SK-N-SH (cell line): Measurements from ENCODE around the gene TIMM8B. TPM values are rescaled to one million over a fixed set of nuclear protein-coding genes. Genes with fewer than 3 reads are reported as not detected.

Source experiments
- CTCF ChIA-PET: fragments of 300-600, 350-600 bp; formaldehyde crosslinking; extraction: SDS; loops from one replicate; lab custom pipeline; 2021; lab: Yijun Ruan, JAX
- POLR2A ChIA-PET: fragments of 350-600 bp; sonication (Branson Sonifier 250); formaldehyde crosslinking; extraction: SDS; loops from one replicate; lab custom pipeline; 2020; ENCODE audit warnings: antibody characterized with exemption, inconsistent platforms; lab: Yijun Ruan, JAX
- DNase-seq: peaks from one replicate; pipeline ENCODE4 v3.0.0; 2012
- H2AFZ ChIP-seq: fragments of 200-600 bp; sonication (generic); 2 replicates; pipeline ENCODE4 v1.8.1; 2016; ENCODE audit warnings: antibody characterized with exemption, mild to moderate bottlenecking, low read depth
- H3F3A ChIP-seq: fragments of 200-600 bp; sonication (generic); replicated peaks from 2 replicates; pipeline ENCODE3; 2016; ENCODE audit warnings: antibody characterized with exemption, mild to moderate bottlenecking; ENCODE audit not compliant: insufficient read depth
- H3K27ac ChIP-seq, 2 experiments: fragments of 200-500 bp in 1 of 2; fragments of 200-600 bp in 1 of 2; sonication (Bioruptor generic) in 1 of 2; sonication (generic), shearing (Covaris generic) in 1 of 2; 2 replicates each; pipeline versions ENCODE4 v1.5.1 to v1.6.1; 2014 to 2016; ENCODE audit warnings: low read depth in 2 of 2, inconsistent platforms in 1 of 2, low read length in 1 of 2, mild to moderate bottlenecking in 1 of 2, mixed read lengths in 1 of 2
- H3K27me3 ChIP-seq: fragments of 200-600 bp; sonication (generic), shearing (Covaris generic); 2 replicates; pipeline ENCODE4 v1.6.1; 2016; ENCODE audit warnings: mixed run types; ENCODE audit not compliant: insufficient read depth
- H3K36me3 ChIP-seq, 2 experiments: fragments of 200-500 bp in 1 of 2; fragments of 200-600 bp in 1 of 2; sonication (Bioruptor generic) in 1 of 2; sonication (generic) in 1 of 2; replicated peaks in 1 of 2; 2 replicates each; pipeline versions ENCODE3 to v1.5.1; 2014 to 2016; ENCODE audit warnings: low read length in 1 of 2, mild to moderate bottlenecking in 1 of 2; ENCODE audit not compliant: insufficient read depth in 2 of 2, control insufficient read depth in 1 of 2
- H3K4me1 ChIP-seq, 2 experiments: fragments of 200-500 bp in 1 of 2; fragments of 200-600 bp in 1 of 2; sonication (Bioruptor generic) in 1 of 2; sonication (generic), shearing (Covaris generic) in 1 of 2; 2 replicates each; pipeline versions ENCODE4 v1.5.1 to v1.6.1; 2014 to 2016; ENCODE audit warnings: low read depth in 1 of 2, low read length in 1 of 2, mixed run types in 1 of 2; ENCODE audit not compliant: insufficient read depth in 2 of 2, control insufficient read depth in 1 of 2
- H3K4me2 ChIP-seq: fragments of 200-600 bp; sonication (generic), shearing (Covaris generic); 2 replicates; pipeline ENCODE4 v1.6.1; 2017; ENCODE audit warnings: mixed run types
- H3K4me3 ChIP-seq, 2 experiments: fragments of 200-500 bp in 1 of 2; fragments of 200-600 bp in 1 of 2; sonication (Bioruptor generic) in 1 of 2; sonication (generic), shearing (Covaris generic) in 1 of 2; 2 replicates each; pipeline versions ENCODE4 v1.5.1 to v1.8.1; 2014 to 2016; ENCODE audit warnings: low read depth in 2 of 2, inconsistent platforms in 1 of 2, low read length in 1 of 2, mild to moderate bottlenecking in 1 of 2, mixed read lengths in 1 of 2, moderate library complexity in 1 of 2
- H3K79me2 ChIP-seq: fragments of 200-600 bp; sonication (generic); 2 replicates; pipeline ENCODE4 v1.8.1; 2017; ENCODE audit warnings: mild to moderate bottlenecking; ENCODE audit not compliant: insufficient read depth
- H3K9ac ChIP-seq: fragments of 200-600 bp; sonication (generic); 2 replicates; pipeline ENCODE4 v1.6.1; 2017; ENCODE audit warnings: mixed run types
- H3K9me2 ChIP-seq: fragments of 200-600 bp; sonication (generic); 2 replicates; pipeline ENCODE4 v1.6.1; 2017; ENCODE audit warnings: mixed run types
- H3K9me3 ChIP-seq: fragments of 200-600 bp; sonication (generic); 2 replicates; pipeline ENCODE4 v1.6.1; 2017; ENCODE audit warnings: mixed run types, mild to moderate bottlenecking, moderate library complexity
- H4K20me1 ChIP-seq: fragments of 200-600 bp; sonication (generic); 2 replicates; pipeline ENCODE4 v1.6.1; 2017; ENCODE audit warnings: mild to moderate bottlenecking, mixed run types; ENCODE audit not compliant: insufficient read depth
- CHD2 ChIP-seq: fragments of 150-350 bp; IDR thresholded peaks from 2 replicates; pipeline ENCODE4 v1.6.1; 2018; ENCODE audit warnings: low read length; ENCODE audit not compliant: partially characterized antibody
- ELF1 ChIP-seq: IDR thresholded peaks from 2 replicates; pipeline ENCODE4 v1.4.0; 2012
- EP300 ChIP-seq, 2 experiments: IDR thresholded peaks; 2 replicates each; pipeline versions ENCODE4 v1.4.0 to v1.6.1; 2012; ENCODE audit warnings: borderline replicate concordance in 1 of 2, low read depth in 1 of 2, low read length in 1 of 2
- EZH2phosphoT487 ChIP-seq: fragments of 200-600 bp; sonication (generic); IDR thresholded peaks from 2 replicates; pipeline ENCODE4 v1.6.1; 2017; ENCODE audit warnings: low read depth, mixed run types, mild to moderate bottlenecking, antibody characterized with exemption, moderate library complexity, borderline replicate concordance
- FOXJ3 ChIP-seq: sonication (generic); formaldehyde crosslinking; IDR thresholded peaks from 2 replicates; pipeline ENCODE4 v1.5.1; 2020; ENCODE audit warnings: mild to moderate bottlenecking, missing genetic modification reagents
- JUND ChIP-seq: IDR thresholded peaks from 2 replicates; pipeline ENCODE4 v1.4.0; 2012
- MEF2A ChIP-seq: IDR thresholded peaks from 2 replicates; pipeline ENCODE4 v1.4.0; 2012; ENCODE audit warnings: low read depth, borderline replicate concordance
- MXI1 ChIP-seq: IDR thresholded peaks from 2 replicates; pipeline ENCODE4 v1.6.1; 2012; ENCODE audit warnings: mild to moderate bottlenecking, low read depth, low read length, improper control_type of control experiment
- NFIC ChIP-seq: IDR thresholded peaks from 2 replicates; pipeline ENCODE4 v1.4.0; 2012; ENCODE audit warnings: borderline replicate concordance
- NRF1 ChIP-seq: IDR thresholded peaks from 2 replicates; pipeline ENCODE4 v1.6.1; 2012; ENCODE audit warnings: low read depth, mild to moderate bottlenecking, low read length
- RAD21 ChIP-seq: IDR thresholded peaks from 2 replicates; pipeline ENCODE4 v1.6.1; 2012; ENCODE audit warnings: mild to moderate bottlenecking, low read length
- RFX5 ChIP-seq: IDR thresholded peaks from 2 replicates; pipeline ENCODE4 v1.6.1; 2012; ENCODE audit warnings: mild to moderate bottlenecking, improper control_type of control experiment, low read length
- SMC3 ChIP-seq: IDR thresholded peaks from 2 replicates; pipeline ENCODE4 v1.6.1; 2012; ENCODE audit warnings: low read depth, low read length, improper control_type of control experiment
- TCF12 ChIP-seq: IDR thresholded peaks from 2 replicates; pipeline ENCODE4 v1.4.0; 2012
- TEAD4 ChIP-seq: IDR thresholded peaks from 2 replicates; pipeline ENCODE4 v1.4.0; 2012; ENCODE audit warnings: mild to moderate bottlenecking, borderline replicate concordance; ENCODE audit not compliant: insufficient read depth
- WGBS: methylation state at CpG from one replicate; pipeline ENCODE4 v1.1.6; 2017; ENCODE audit warnings: low lambda C conversion rate; 5-methylcytosine and 5-hydroxymethylcytosine counted together
- polyA plus RNA-seq, 3 experiments: library from polyadenylated mRNA; depleted of rRNA; stranded (reverse); fragments of >200 nt; gene quantifications; 2 replicates each; pipeline ENCODE4 v1.2.3, GENCODE V29; 2012
- TF ChIP-seq, protein P1 (sequence below): IDR thresholded peaks from 2 replicates; pipeline ENCODE4 v1.6.1; 2012; ENCODE audit warnings: mild to moderate bottlenecking, low read depth, low read length, moderate library complexity
- TF ChIP-seq, protein P2 (sequence below): IDR thresholded peaks from 2 replicates; pipeline ENCODE4 v1.4.0; 2012; ENCODE audit warnings: low read depth, borderline replicate concordance
- TF ChIP-seq, protein P3 (sequence below): fragments of 200-600 bp; sonication (generic); IDR thresholded peaks from 2 replicates; pipeline ENCODE4 v1.6.1; 2017; ENCODE audit warnings: antibody characterized with exemption, mild to moderate bottlenecking, moderate library complexity
- TF ChIP-seq, protein P4 (sequence below): IDR thresholded peaks from 2 replicates; pipeline ENCODE4; 2012

Gene TIMM8B
- polyA plus RNA-seq, 1 of the 3 experiments (the other 2 are of a cell fraction): 188 TPM

DNA sequence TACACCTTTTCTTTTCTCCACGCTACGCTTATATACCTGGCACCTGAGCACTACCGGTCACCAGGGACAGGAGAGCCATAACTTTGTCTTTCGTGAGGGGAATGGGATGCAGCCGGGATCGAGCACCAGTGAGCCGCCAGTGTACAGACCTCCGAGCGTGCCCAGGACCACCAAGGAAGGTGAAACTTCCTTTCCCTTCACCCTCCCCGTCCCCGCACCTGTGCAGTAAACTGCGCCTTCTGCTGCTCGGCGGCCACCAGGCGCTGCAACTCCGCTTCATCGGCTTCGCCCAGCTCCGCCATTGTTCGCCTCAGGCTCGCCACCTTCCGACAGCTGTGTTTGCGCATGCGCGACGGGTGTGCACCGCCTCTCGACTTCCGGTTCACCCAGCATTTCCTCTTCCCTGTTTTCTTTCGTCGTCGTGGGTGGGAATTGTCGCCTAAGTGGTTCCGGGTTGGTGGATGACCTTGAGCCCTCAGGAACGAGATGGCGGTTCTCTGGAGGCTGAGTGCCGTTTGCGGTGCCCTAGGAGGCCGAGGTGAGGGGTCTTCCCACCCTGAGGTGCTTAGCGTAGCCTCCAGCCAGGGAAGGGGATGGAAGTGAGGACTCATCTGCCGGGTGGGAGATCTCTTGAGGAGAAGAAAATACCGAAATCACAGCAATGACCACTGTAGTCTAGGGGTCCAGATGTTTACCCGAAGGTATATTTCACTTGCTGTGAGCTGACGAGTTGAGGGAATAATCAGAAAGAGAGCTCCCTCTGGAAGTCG, at the start of gene TIMM8B, which contains the start of gene SDHD (continued):
- TF ChIP-seq, protein P1, sequence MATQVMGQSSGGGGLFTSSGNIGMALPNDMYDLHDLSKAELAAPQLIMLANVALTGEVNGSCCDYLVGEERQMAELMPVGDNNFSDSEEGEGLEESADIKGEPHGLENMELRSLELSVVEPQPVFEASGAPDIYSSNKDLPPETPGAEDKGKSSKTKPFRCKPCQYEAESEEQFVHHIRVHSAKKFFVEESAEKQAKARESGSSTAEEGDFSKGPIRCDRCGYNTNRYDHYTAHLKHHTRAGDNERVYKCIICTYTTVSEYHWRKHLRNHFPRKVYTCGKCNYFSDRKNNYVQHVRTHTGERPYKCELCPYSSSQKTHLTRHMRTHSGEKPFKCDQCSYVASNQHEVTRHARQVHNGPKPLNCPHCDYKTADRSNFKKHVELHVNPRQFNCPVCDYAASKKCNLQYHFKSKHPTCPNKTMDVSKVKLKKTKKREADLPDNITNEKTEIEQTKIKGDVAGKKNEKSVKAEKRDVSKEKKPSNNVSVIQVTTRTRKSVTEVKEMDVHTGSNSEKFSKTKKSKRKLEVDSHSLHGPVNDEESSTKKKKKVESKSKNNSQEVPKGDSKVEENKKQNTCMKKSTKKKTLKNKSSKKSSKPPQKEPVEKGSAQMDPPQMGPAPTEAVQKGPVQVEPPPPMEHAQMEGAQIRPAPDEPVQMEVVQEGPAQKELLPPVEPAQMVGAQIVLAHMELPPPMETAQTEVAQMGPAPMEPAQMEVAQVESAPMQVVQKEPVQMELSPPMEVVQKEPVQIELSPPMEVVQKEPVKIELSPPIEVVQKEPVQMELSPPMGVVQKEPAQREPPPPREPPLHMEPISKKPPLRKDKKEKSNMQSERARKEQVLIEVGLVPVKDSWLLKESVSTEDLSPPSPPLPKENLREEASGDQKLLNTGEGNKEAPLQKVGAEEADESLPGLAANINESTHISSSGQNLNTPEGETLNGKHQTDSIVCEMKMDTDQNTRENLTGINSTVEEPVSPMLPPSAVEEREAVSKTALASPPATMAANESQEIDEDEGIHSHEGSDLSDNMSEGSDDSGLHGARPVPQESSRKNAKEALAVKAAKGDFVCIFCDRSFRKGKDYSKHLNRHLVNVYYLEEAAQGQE: no peak
- TF ChIP-seq JUND (no peak), NFIC (no peak), RFX5 (no peak), SMC3 (no peak), EZH2phosphoT487 (no peak), EP300 (IDR thresholded peaks at IDR 0.05; ENCODE audit: borderline replicate concordance in 1 of 2, low read depth in 1 of 2, low read length in 1 of 2) (no peak), MXI1 (0 out of 2 replicates have a peak, but pooled peaks have one; percentile 15), MEF2A (no peak), CHD2 (peak; percentile 94)
- TF ChIP-seq, protein P2, sequence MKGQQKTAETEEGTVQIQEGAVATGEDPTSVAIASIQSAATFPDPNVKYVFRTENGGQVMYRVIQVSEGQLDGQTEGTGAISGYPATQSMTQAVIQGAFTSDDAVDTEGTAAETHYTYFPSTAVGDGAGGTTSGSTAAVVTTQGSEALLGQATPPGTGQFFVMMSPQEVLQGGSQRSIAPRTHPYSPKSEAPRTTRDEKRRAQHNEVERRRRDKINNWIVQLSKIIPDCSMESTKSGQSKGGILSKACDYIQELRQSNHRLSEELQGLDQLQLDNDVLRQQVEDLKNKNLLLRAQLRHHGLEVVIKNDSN: no peak

DNA sequence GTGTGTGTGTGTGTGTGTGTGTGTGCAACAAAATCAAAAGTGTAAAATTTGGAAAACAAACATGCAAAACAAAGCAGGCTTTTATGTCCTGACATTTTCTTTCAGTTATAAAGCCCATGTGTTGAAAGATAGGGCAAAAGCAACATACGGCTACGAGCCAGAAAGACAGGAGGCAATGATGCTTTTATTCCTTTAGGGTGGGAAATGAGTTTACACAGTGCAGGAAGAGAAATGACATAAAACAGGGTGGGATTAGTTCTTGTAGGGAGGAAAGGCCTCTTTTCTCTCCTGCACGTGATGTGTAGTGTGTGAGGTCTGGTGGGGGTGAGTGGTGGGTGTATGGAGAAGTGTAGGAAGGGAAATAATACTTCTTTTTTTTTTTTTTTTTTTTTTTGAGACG, 47.9 kb upstream of the TIMM8B start:
- 96% methylated on average over 4 of the region's 4 CpGs for WGBS
- DNase-seq: no peak
- Histone ChIP-seq H3K9ac (no peak overlapping the region), H3K4me1 (no peaks in the 10 kb centered on the region; a peak in 1 of 4 replicates), H3K4me3 (no peak overlapping the region), H3F3A (no peaks in the 10 kb centered on the region), H3K4me2 (no peak overlapping the region), H2AFZ (no peak overlapping the region), H3K36me3 (no peaks in the 10 kb centered on the region), H3K79me2 (no peaks in the 10 kb centered on the region), H3K27me3 (no peaks in the 10 kb centered on the region), H3K9me3 (no peaks in the 10 kb centered on the region), H3K9me2 (no peaks in the 10 kb centered on the region), H4K20me1 (no peaks in the 10 kb centered on the region), H3K27ac (no peak overlapping the region)
- ChIA-PET CTCF (interaction anchor here (1.5 to 2.8 kb wide), 2 partner anchors 20 to 146 kb away, joined by 6 to 15 read pairs; no protein-coding TSS in a partner anchor), POLR2A (no interaction called here)
- TF ChIP-seq RFX5: no peak
- TF ChIP-seq NRF1: no peak
- TF ChIP-seq, protein P3, sequence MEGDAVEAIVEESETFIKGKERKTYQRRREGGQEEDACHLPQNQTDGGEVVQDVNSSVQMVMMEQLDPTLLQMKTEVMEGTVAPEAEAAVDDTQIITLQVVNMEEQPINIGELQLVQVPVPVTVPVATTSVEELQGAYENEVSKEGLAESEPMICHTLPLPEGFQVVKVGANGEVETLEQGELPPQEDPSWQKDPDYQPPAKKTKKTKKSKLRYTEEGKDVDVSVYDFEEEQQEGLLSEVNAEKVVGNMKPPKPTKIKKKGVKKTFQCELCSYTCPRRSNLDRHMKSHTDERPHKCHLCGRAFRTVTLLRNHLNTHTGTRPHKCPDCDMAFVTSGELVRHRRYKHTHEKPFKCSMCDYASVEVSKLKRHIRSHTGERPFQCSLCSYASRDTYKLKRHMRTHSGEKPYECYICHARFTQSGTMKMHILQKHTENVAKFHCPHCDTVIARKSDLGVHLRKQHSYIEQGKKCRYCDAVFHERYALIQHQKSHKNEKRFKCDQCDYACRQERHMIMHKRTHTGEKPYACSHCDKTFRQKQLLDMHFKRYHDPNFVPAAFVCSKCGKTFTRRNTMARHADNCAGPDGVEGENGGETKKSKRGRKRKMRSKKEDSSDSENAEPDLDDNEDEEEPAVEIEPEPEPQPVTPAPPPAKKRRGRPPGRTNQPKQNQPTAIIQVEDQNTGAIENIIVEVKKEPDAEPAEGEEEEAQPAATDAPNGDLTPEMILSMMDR: no peak
- TF ChIP-seq SMC3: no peak
- no peak for TF ChIP-seq EP300 (IDR thresholded peaks at IDR 0.05; ENCODE audit: borderline replicate concordance in 1 of 2, low read depth in 1 of 2, low read length in 1 of 2)
- no peak for TF ChIP-seq TCF12
- no peak for TF ChIP-seq MXI1
- TF ChIP-seq, protein P1: no peak
- TF ChIP-seq RAD21: no peak
- TF ChIP-seq TEAD4: no peak
- no peak for TF ChIP-seq FOXJ3 (CRISPR knock-in tag)
- no peak for TF ChIP-seq ELF1
- TF ChIP-seq, protein P4, sequence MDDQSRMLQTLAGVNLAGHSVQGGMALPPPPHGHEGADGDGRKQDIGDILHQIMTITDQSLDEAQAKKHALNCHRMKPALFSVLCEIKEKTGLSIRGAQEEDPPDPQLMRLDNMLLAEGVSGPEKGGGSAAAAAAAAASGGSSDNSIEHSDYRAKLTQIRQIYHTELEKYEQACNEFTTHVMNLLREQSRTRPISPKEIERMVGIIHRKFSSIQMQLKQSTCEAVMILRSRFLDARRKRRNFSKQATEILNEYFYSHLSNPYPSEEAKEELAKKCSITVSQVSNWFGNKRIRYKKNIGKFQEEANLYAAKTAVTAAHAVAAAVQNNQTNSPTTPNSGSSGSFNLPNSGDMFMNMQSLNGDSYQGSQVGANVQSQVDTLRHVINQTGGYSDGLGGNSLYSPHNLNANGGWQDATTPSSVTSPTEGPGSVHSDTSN: no peak
- TF ChIP-seq EZH2phosphoT487: no peak
